ENCODE measurements around the gene ITPK1.

ITPK1 gene

GRCh38 chr14:93023039-93023438 is 92.7 kb downstream of the ITPK1 start:
- no peak for DNase-seq

GRCh38 chr14:93019970-93020369 is 95.8 kb downstream of the ITPK1 start:
- peak; percentile 61 for DNase-seq

- no peak for DNase-seq
Measured at GRCh38 chr14:93019367-93019843, 96.3 kb downstream of the ITPK1 start.

GRCh38 chr14:93018366-93018765 is 97.4 kb downstream of the ITPK1 start:
- DNase-seq, result no peak

- DNase-seq, result no peak
Measured at GRCh38 chr14:93017898-93018297, 97.8 kb downstream of the ITPK1 start.

- DNase-seq, result no peak
Measured at GRCh38 chr14:93017301-93017797, 98.4 kb downstream of the ITPK1 start.

- DNase-seq, result no peak
Measured at GRCh38 chr14:93016275-93016845, 99.4 kb downstream of the ITPK1 start.

GRCh38 chr14:93015505-93015904 is 100.2 kb downstream of the ITPK1 start:
- DNase-seq, result no peak

- DNase-seq, result no peak
Measured at GRCh38 chr14:93015064-93015463, 100.7 kb downstream of the ITPK1 start.

- no peak for DNase-seq
Measured at GRCh38 chr14:93014058-93015023, 101.4 kb downstream of the ITPK1 start.

GRCh38 chr14:93012951-93013719 is 102.6 kb downstream of the ITPK1 start:
- no peak for DNase-seq

GRCh38 chr14:93012506-93012905 is 103.2 kb downstream of the ITPK1 start:
- DNase-seq, result no peak

- peak; percentile 62 for DNase-seq
Measured at GRCh38 chr14:93011650-93012325, 103.9 kb downstream of the ITPK1 start.

GRCh38 chr14:93011141-93011529 is 104.6 kb downstream of the ITPK1 start:
- peak; percentile 58 for DNase-seq

- no peak for DNase-seq
Measured at GRCh38 chr14:93010522-93011140, 105.1 kb downstream of the ITPK1 start.

- no peak for DNase-seq
Measured at GRCh38 chr14:93010130-93010499, 105.6 kb downstream of the ITPK1 start.

- DNase-seq, result peak; percentile 72
Measured at GRCh38 chr14:93009471-93010129, 106.1 kb downstream of the ITPK1 start.

- no peak for DNase-seq
Measured at GRCh38 chr14:93008381-93008780, 107.3 kb downstream of the ITPK1 start.

GRCh38 chr14:93007225-93007997 is 108.3 kb downstream of the ITPK1 start:
- DNase-seq, result peak; percentile 9

GRCh38 chr14:93006567-93007051 is 109.1 kb downstream of the ITPK1 start:
- DNase-seq, result peak; percentile 2

GRCh38 chr14:93005838-93006237 is 109.9 kb downstream of the ITPK1 start:
- DNase-seq, result peak; percentile 2

All from retina (tissue), 1 donor.